Measurements from ENCODE around the gene XPA.

XPA gene

DNA sequence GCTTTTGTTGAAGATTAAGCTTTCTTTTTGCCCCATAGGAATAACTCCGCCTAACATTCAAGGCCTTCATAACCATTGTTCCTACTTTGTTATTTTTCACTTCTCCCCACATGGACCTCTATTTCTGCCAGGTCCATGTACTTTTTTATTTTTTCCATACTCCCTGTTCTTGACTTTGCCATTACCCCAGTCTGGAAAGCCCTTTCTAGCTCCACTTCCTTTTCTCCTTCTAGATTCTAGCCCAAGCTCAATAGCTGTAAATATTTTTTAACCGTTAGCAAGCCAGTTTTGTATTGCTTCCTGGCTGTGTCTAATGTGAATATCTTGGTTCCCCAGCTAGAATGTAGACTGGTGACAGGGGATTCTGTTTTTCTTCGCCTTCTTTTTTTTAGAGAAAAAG, 37.4 kb downstream of the XPA start:
- Mint-ChIP-seq H3K4me1 (no peaks in the 10 kb centered on the region), H3K27ac (peak overlapping the region; percentile 2), H3K4me3 (no peak overlapping the region), H3K27me3 (ENCODE audit: low read depth, poor library complexity) (peaks cover 4% of the 10 kb centered on the region), H3K9me3 (no peaks in the 10 kb centered on the region), H3K36me3 (ENCODE audit: low read depth) (peaks cover 78% of the 10 kb centered on the region)
- DNase-seq: no peak
- TF ChIP-seq, protein P1, sequence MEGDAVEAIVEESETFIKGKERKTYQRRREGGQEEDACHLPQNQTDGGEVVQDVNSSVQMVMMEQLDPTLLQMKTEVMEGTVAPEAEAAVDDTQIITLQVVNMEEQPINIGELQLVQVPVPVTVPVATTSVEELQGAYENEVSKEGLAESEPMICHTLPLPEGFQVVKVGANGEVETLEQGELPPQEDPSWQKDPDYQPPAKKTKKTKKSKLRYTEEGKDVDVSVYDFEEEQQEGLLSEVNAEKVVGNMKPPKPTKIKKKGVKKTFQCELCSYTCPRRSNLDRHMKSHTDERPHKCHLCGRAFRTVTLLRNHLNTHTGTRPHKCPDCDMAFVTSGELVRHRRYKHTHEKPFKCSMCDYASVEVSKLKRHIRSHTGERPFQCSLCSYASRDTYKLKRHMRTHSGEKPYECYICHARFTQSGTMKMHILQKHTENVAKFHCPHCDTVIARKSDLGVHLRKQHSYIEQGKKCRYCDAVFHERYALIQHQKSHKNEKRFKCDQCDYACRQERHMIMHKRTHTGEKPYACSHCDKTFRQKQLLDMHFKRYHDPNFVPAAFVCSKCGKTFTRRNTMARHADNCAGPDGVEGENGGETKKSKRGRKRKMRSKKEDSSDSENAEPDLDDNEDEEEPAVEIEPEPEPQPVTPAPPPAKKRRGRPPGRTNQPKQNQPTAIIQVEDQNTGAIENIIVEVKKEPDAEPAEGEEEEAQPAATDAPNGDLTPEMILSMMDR (IDR thresholded peaks at IDR 0.05): no peak

DNA sequence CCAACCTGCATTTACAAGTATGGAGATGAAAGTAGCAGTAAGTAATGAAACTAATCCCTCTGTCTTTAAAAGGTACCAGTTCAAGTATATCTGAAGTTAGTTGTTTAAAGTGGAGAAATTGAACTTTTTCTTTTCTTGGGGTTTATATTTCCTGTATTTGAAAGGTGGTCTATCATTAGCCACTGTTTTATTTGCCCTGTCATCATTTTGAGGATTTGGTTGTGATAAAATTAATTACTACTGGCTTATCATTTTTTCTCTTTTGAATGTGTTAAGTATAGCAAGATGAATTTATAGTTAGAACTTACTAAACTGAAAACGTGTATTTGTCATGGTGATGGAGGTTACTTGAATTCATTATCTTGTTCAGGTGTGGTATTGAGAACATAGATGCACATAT, 38.4 kb downstream of the XPA start:
- Mint-ChIP-seq H3K27ac (no peak overlapping the region), H3K4me3 (no peak overlapping the region), H3K27me3 (ENCODE audit: low read depth, poor library complexity) (no peaks in the 10 kb centered on the region), H3K36me3 (ENCODE audit: low read depth) (peaks cover 77% of the 10 kb centered on the region), H3K9me3 (no peaks in the 10 kb centered on the region), H3K4me1 (no peaks in the 10 kb centered on the region)
- DNase-seq: no peak
- TF ChIP-seq, protein P1 (IDR thresholded peaks at IDR 0.05): no peak

GRCh38 chr9:97651646-97652045, 45.5 kb downstream of the XPA start:
- Mint-ChIP-seq H3K27ac (no peak overlapping the region), H3K36me3 (ENCODE audit: low read depth) (peaks cover 52% of the 10 kb centered on the region), H3K27me3 (ENCODE audit: low read depth, poor library complexity) (no peaks in the 10 kb centered on the region), H3K4me3 (no peak overlapping the region), H3K9me3 (no peaks in the 10 kb centered on the region), H3K4me1 (no peaks in the 10 kb centered on the region)
- TF ChIP-seq, protein P1 (IDR thresholded peaks at IDR 0.05): no peak
- DNase-seq: no peak

GRCh38 chr9:97647996-97648395, 49.1 kb downstream of the XPA start:
- Mint-ChIP-seq H3K27ac (no peak overlapping the region), H3K9me3 (no peaks in the 10 kb centered on the region), H3K4me3 (no peak overlapping the region), H3K36me3 (ENCODE audit: low read depth) (peaks cover 30% of the 10 kb centered on the region), H3K27me3 (ENCODE audit: low read depth, poor library complexity) (no peaks in the 10 kb centered on the region), H3K4me1 (no peaks in the 10 kb centered on the region)
- DNase-seq: no peak
- TF ChIP-seq, protein P1 (IDR thresholded peaks at IDR 0.05): no peak

- no peak overlapping the region for H3K27ac Mint-ChIP-seq
- H3K4me3 Mint-ChIP-seq: no peak overlapping the region
- H3K36me3 Mint-ChIP-seq (ENCODE audit: low read depth): peaks cover 24% of the 10 kb centered on the region
- no peaks in the 10 kb centered on the region for H3K4me1 Mint-ChIP-seq
- no peak for DNase-seq
- no peaks in the 10 kb centered on the region for H3K27me3 Mint-ChIP-seq (ENCODE audit: low read depth, poor library complexity)
- H3K9me3 Mint-ChIP-seq: no peaks in the 10 kb centered on the region
- TF ChIP-seq, protein P1 (IDR thresholded peaks at IDR 0.05): no peak
Measured at GRCh38 chr9:97645720-97646119, 51.4 kb downstream of the XPA start.

GRCh38 chr9:97640325-97640724, 56.8 kb downstream of the XPA start:
- Mint-ChIP-seq H3K9me3 (no peaks in the 10 kb centered on the region), H3K27ac (no peak overlapping the region), H3K36me3 (ENCODE audit: low read depth) (peaks cover 11% of the 10 kb centered on the region), H3K27me3 (ENCODE audit: low read depth, poor library complexity) (no peaks in the 10 kb centered on the region), H3K4me1 (peaks cover 21% of the 10 kb centered on the region), H3K4me3 (no peak overlapping the region)
- no peak for DNase-seq
- TF ChIP-seq, protein P1 (IDR thresholded peaks at IDR 0.05): no peak
